ENCODE data around the gene SFXN1. TPM values are rescaled to one million over a fixed set of nuclear protein-coding genes. Genes with fewer than 3 reads are reported as not detected.

The SFXN1 gene
- total and polyA plus RNA-seq, 12 donors = 14.3 to 39.6 (median 32.5) TPM

- DNase-seq (no peak), ATAC-seq (no peak)
- Histone ChIP-seq H3K27ac (no peak overlapping the region), H3K27me3 (peaks cover 0 to 4% (median 0%) of the 10 kb centered on the region in 7 donors), H3K4me3 (no peak overlapping the region), H3K4me1 (peaks cover 0 to 19% (median 0%) of the 10 kb centered on the region in 9 donors), H3K36me3 (no peaks in the 10 kb centered on the region), H3K9me3 (no peaks in the 10 kb centered on the region)
- 76 to 81% methylated on average over 2 of the region's 2 CpGs for WGBS, 2 donors
- no peak for TF ChIP-seq CTCF (IDR thresholded peaks at IDR 0.05)
- intact Hi-C loops (cut with DNase I) = loop anchor here in 3 of 10 donors (5.0 kb wide), 3 partner anchors 117 to 177 kb away; partner anchors contain the start of gene HRH2 (in 1 of the 3)
Observed at GRCh38 chr5:175539936-175540335, 61.6 kb downstream of the SFXN1 start.

GRCh38 chr5:175541264-175541663 lies 62.9 kb downstream of the SFXN1 start:
- Histone ChIP-seq H3K4me1 (peaks cover 0 to 13% (median 0%) of the 10 kb centered on the region in 9 donors), H3K27ac (no peak overlapping the region), H3K27me3 (peaks cover 0 to 4% (median 0%) of the 10 kb centered on the region in 7 donors), H3K4me3 (no peak overlapping the region), H3K9me3 (no peaks in the 10 kb centered on the region), H3K36me3 (no peaks in the 10 kb centered on the region)
- ATAC-seq = no peak
- WGBS, 2 donors = 56 to 59% methylated on average over 4 of the region's 4 CpGs
- TF ChIP-seq CTCF (IDR thresholded peaks at IDR 0.05) = no peak
- intact Hi-C loops (cut with DNase I) = no loop called here
- DNase-seq = no peak

- 41 to 59% methylated on average over 5 of the region's 5 CpGs for WGBS, 2 donors
- H3K27me3 ChIP-seq = peaks cover 0 to 15% (median 6%) of the 10 kb centered on the region in 7 donors
- no peak overlapping the region for H3K4me3 ChIP-seq
- no peak for DNase-seq
- no peak overlapping the region for H3K27ac ChIP-seq
- no peaks in the 10 kb centered on the region for H3K9me3 ChIP-seq
- no peaks in the 10 kb centered on the region for H3K36me3 ChIP-seq
- intact Hi-C loops (cut with DNase I) = no loop called here
- TF ChIP-seq CTCF (IDR thresholded peaks at IDR 0.05) = no peak
- ATAC-seq = no peak
- peaks cover 0 to 13% (median 0%) of the 10 kb centered on the region in 9 donors for H3K4me1 ChIP-seq
Observed at GRCh38 chr5:175542232-175542965, 64.0 kb downstream of the SFXN1 start.

- no peak for TF ChIP-seq CTCF (IDR thresholded peaks at IDR 0.05)
- intact Hi-C loops (cut with DNase I) = no loop called here
- H3K9me3 ChIP-seq = no peaks in the 10 kb centered on the region
- H3K27me3 ChIP-seq = peaks cover 0 to 16% (median 9%) of the 10 kb centered on the region in 7 donors
- ATAC-seq = no peak
- DNase-seq = no peak
- 53 to 80% methylated on average over 1 of the region's 1 CpG for WGBS, 2 donors
- no peak overlapping the region for H3K4me3 ChIP-seq
- H3K36me3 ChIP-seq = no peaks in the 10 kb centered on the region
- peaks cover 0 to 13% (median 0%) of the 10 kb centered on the region in 9 donors for H3K4me1 ChIP-seq
- no peak overlapping the region for H3K27ac ChIP-seq
Observed at GRCh38 chr5:175542966-175543235, 64.5 kb downstream of the SFXN1 start.
